NCI-H524 treated with DMSO at 0.1 percent for 48 hours (cell line): ENCODE data around the gene TEX30.
A peak's percentile ranks its signal among the peaks of the same experiment; 100 is the strongest.
"Not testable (repeated sequence)": the region's sequence is repeated elsewhere in the genome, so short reads cannot be mapped to it uniquely, and the experiment has no call there.

ENCODE experiments used
- DNase-seq: peaks from one replicate; lab custom pipeline; 2025; lab: John Stamatoyannopoulos, UW

TEX30 gene

GRCh38 chr13:102773441-102774213 is at the start of gene TEX30:
Gene TEX30 (minus strand): TSS chr13:102773786. CDS start chr13:102770026, 3,760 bp downstream.
- peak; percentile 17 for DNase-seq

GRCh38 chr13:102817907-102818306 is 44.3 kb upstream of the TEX30 start:
- no peak for DNase-seq

- no peak for DNase-seq
Measured at GRCh38 chr13:102817241-102817640, 43.7 kb upstream of the TEX30 start.

GRCh38 chr13:102816708-102817107 is 43.1 kb upstream of the TEX30 start:
- no peak for DNase-seq

- DNase-seq: no peak
Measured at GRCh38 chr13:102815788-102816187, 42.2 kb upstream of the TEX30 start.

- DNase-seq: no peak
Measured at GRCh38 chr13:102814793-102815192, 41.2 kb upstream of the TEX30 start.

- DNase-seq: no peak
Measured at GRCh38 chr13:102814025-102814607, 40.5 kb upstream of the TEX30 start.

GRCh38 chr13:102812611-102813287 is 39.2 kb upstream of the TEX30 start:
- no peak for DNase-seq

GRCh38 chr13:102807699-102808098 is 34.1 kb upstream of the TEX30 start:
- DNase-seq: no peak

GRCh38 chr13:102805680-102806079 is 32.1 kb upstream of the TEX30 start:
- DNase-seq: no peak

GRCh38 chr13:102800145-102801041 is 26.8 kb upstream of the TEX30 start:
- DNase-seq: no peak

GRCh38 chr13:102799426-102800144 is 26.0 kb upstream of the TEX30 start:
- DNase-seq: no peak

GRCh38 chr13:102798581-102799425 is 25.2 kb upstream of the TEX30 start, which contains the start of the genes BIVM and POGLUT2:
Gene BIVM (plus strand): TSS chr13:102799119. CDS start chr13:102807268, 8,149 bp downstream.
Gene POGLUT2 (minus strand): TSS chr13:102798976. CDS start chr13:102798670, 306 bp downstream.
- DNase-seq: peak; percentile 42

- DNase-seq: no peak
Measured at GRCh38 chr13:102793611-102794355, 20.2 kb upstream of the TEX30 start.

GRCh38 chr13:102792396-102792795 is 18.8 kb upstream of the TEX30 start:
- no peak for DNase-seq

GRCh38 chr13:102788683-102789082 is 15.1 kb upstream of the TEX30 start:
- no peak for DNase-seq

- DNase-seq: no peak
Measured at GRCh38 chr13:102784483-102784882, 10.9 kb upstream of the TEX30 start.

GRCh38 chr13:102781591-102781990 is 8.0 kb upstream of the TEX30 start:
- no peak for DNase-seq

GRCh38 chr13:102780656-102781055 is 7.1 kb upstream of the TEX30 start:
- DNase-seq: not testable (repeated sequence)
